ENCODE measurements around the gene TMEM126B. TPM values are rescaled to one million over a fixed set of nuclear protein-coding genes. Genes with fewer than 3 reads are reported as not detected.

The TMEM126B gene
- total and polyA plus RNA-seq, 2 of the 13 experiments (the other 11 are each of a cell fraction or from before 2014, with no cell fraction given): 33.6 to 54.8 TPM

- TF ChIP-seq HOXA9 (CRISPR knock-in tag; IDR thresholded peaks at IDR 0.05; ENCODE audit: borderline replicate concordance) (peak; percentile 99), SALL1 (CRISPR knock-in tag; IDR thresholded peaks at IDR 0.05) (peak; percentile 56), RARA (CRISPR knock-in tag; IDR thresholded peaks at IDR 0.05) (peak; percentile 19; the same call in 1 of the 2 replicates), CEBPZ (IDR thresholded peaks at IDR 0.05; ENCODE audit: low read length) (no peak), HBP1 (CRISPR knock-in tag; IDR thresholded peaks at IDR 0.05; ENCODE audit: low read depth) (peak; percentile 42), E2F5 (CRISPR knock-in tag; conservative IDR thresholded peaks at IDR 0.05) (peak; percentile 91), ZNF709 (CRISPR knock-in tag; IDR thresholded peaks at IDR 0.05) (no peak; the same call in 1 of the 2 replicates), PBX2 (CRISPR knock-in tag; IDR thresholded peaks at IDR 0.05) (peak; percentile 56), ARNT (IDR thresholded peaks at IDR 0.05) (no peak), HOXA3 (CRISPR knock-in tag; IDR thresholded peaks at IDR 0.05) (peak; percentile 80), FOXK2 (IDR thresholded peaks at IDR 0.05) (no peak), ESRRA (CRISPR knock-in tag; IDR thresholded peaks at IDR 0.05; ENCODE audit: low read depth) (0 out of 2 replicates have a peak, but pooled peaks have one; percentile 45), IRX3 (CRISPR knock-in tag; IDR thresholded peaks at IDR 0.05; ENCODE audit: borderline replicate concordance, low read depth) (peak; percentile 82; the same call in 1 of the 2 replicates), TBX3 (IDR thresholded peaks at IDR 0.05; ENCODE audit: borderline replicate concordance) (peak; percentile 66; the same call in 1 of the 2 replicates), MEIS2 (CRISPR knock-in tag; IDR thresholded peaks at IDR 0.05) (peak; percentile 40; the same call in 1 of the 2 replicates), ZNF572 (CRISPR knock-in tag; IDR thresholded peaks at IDR 0.05) (no peak), ZFP36L2 (CRISPR knock-in tag; IDR thresholded peaks at IDR 0.05) (no peak), IKZF4 (CRISPR knock-in tag; IDR thresholded peaks at IDR 0.05; ENCODE audit: borderline replicate concordance, low read depth, not compliant biosample characterization) (no peak), CREM (IDR thresholded peaks at IDR 0.05) (peak; percentile 49; the same call in 1 of the 2 replicates), CREM (CRISPR knock-in tag; IDR thresholded peaks at IDR 0.05) (no peak), BHLHE40 (IDR thresholded peaks at IDR 0.05; ENCODE audit: low read length) (peak; percentile 24; the same call in 1 of the 2 replicates), POGZ (CRISPR knock-in tag; IDR thresholded peaks at IDR 0.05) (peak; percentile 82), DNMT1 (CRISPR knock-in tag; IDR thresholded peaks at IDR 0.05) (no peak), MEIS1 (CRISPR knock-in tag; IDR thresholded peaks at IDR 0.05; ENCODE audit: borderline replicate concordance) (peak; percentile 70)
Measured at GRCh38 chr11:85627998-85628770, at the start of gene TMEM126B (continued).
